Kidney tubule cell (primary cell): ENCODE data around the gene PTPRA.

Source experiments
- DNase-seq: peaks from one replicate; pipeline ENCODE4 v3.0.0-alpha.2; 2018; ENCODE audit warnings: low spot score

PTPRA gene

DNA sequence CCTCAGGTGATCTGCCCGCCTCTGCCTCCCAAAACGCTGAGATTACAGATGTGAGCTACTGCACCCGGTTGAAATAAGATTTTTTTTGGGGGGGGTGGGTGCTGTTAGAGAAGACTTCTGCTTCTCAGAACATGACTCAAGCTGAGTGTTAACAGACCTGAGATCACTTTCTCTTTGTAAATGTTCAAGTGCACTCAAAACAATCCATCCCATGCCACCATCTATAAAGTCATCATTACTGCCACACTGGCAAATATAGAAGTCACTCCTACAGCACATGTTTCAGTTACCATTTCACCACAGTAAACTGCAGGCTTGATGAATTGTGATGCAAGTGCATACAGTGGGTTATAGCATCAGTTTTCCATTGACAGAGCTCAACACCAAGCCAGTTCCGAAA, 23.8 kb upstream of the PTPRA start:
- no peak for DNase-seq

DNA sequence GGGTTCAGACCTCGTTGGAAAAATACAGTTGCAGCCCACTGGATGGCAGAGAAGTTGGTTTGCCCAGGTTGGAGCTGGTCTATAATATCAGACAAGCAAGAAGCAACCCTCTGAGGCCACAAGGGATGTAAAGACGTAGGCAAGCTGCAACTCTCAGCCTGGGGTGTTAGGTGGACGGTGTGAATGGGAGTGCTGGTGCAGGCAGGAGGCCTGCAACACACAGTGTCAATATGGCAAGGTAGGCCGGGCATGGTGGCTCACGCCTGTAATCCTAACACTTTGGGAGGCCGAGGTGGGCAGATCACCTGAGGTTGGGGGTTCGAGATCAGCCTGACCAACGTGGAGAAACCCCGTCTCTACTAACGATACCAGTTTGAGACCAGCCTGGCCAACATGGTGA, 22.2 kb upstream of the PTPRA start:
- no peak for DNase-seq

DNA sequence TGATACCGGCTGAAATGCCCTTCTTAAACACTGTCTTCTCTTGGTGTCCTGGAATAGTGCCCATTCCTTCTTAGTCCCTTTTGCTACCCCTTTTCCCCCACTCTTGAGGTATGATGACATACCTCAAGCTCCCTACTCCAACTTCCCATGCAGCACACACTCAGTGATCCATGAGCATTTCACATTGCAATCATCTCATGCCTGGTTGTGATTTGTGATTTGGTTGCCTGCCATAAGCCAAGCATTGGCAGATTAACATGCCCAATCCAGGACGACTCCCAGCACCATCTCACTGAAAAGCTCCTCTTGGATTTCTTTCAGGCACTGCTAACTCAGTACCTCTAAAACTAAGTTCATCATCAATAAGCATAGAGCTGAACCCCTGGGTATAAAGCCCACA, 14.7 kb upstream of the PTPRA start:
- DNase-seq, result no peak

DNA sequence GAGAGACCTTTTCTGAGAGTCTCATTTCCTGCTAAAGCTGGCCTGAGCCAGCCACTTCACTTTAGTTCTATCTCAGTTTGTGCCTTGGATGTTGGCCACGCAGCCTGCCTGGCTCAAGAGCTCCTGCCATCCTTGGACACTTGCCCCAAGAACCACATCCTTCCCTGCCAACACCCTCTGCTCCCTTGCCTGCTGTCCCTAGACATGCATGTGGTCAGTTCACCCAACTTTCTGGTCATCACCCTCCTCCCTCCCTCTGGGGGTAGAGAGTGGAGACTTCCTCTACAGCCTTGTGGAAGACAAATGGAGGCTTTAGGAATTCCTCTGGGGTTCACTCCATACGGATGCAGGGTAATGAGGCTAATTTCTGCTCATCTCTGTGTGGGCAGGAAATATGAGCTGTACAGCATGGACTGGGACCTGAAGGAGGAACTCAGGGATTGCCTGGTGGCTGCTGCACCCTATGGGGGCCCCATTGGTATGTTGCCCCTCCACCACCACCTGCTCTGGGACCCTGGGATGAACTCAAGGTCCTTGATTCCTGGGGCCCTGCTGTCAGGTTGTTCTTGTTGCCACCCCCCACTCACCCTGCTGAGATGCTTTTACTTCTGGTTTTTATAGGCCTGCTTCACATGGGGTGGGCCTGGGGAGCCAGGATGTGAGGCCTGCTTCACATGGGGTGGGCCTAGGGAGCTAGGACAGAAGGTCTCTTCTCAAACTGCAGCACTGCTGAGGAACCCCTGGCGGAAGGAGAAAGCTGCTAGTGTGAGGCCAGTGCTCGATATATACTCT, 13.8 kb upstream of the PTPRA start:
- DNase-seq, result no peak

DNA sequence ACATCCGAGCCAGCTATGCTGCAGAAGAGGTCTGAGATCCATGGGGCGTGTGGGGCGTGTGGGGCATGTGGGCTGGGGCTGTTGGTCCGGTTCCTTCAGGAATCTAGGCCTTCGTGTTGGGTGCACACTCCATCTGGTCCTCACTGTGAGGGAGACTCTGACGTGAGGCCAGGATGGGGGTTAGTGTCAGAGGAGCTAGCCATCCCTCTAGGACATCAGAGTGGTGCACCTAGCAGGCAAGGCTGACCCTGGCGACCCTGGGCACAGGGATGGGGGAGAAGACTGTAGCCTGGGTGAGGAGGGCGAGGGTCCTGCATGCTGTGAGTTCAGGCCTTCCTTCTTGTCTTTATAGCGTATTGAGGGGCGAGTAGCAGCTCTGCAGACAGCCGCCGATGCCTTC, 8.7 kb upstream of the PTPRA start:
- no peak for DNase-seq

DNA sequence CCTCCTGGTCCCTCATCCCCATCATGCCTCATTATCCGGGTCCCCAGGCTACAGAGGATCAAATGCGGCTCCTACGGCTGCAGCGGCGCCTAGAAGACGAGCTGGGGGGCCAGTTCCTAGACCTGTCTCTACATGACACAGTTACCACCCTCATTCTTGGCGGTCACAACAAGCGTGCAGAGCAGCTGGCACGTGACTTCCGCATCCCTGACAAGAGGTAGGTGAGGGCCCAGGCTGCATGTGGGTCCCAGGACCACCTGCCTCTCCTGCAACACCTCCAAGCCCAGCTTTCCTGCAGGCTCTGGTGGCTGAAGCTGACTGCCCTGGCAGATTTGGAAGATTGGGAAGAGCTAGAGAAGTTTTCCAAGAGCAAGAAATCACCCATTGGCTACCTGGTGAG, 8.2 kb upstream of the PTPRA start:
- DNase-seq, result no peak

DNA sequence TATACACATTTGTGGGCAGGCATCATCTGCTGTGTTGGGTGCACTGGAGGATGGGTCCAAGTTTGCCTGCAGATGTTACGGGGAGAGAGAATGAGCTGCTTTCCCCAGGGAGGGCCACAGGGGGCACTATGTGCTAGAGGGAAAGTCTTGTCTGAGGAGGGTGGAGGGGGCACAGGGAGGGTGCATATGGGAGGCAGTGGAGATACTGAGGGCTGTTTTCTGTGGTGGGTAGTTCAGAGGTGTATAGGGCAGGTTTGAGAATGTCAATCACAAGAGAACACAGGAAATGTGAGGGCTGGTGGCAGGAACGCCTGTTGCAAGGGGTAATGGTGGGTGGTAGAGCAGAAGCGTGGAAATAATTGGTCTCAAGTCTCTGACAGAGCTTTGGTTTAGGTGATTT, 7.7 kb upstream of the PTPRA start:
- DNase-seq, result no peak

DNA sequence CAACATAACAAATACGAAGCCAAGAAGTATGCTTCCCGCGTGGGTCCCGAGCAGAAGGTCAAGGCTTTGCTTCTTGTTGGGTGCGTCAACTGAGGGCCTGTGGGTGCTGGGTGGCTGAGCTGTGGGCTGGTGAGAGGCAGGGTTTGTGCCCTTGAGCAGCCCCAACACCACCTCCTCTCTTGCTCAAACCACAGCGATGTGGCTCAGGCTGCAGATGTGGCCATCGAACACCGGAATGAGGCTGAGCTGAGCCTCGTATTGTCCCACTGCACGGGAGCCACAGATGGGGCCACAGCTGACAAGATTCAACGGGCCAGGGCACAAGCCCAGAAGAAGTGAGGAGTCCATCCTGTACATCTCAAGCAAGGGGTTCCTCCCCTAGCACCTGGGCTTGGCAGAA, 7.0 kb upstream of the PTPRA start:
- no peak for DNase-seq

DNA sequence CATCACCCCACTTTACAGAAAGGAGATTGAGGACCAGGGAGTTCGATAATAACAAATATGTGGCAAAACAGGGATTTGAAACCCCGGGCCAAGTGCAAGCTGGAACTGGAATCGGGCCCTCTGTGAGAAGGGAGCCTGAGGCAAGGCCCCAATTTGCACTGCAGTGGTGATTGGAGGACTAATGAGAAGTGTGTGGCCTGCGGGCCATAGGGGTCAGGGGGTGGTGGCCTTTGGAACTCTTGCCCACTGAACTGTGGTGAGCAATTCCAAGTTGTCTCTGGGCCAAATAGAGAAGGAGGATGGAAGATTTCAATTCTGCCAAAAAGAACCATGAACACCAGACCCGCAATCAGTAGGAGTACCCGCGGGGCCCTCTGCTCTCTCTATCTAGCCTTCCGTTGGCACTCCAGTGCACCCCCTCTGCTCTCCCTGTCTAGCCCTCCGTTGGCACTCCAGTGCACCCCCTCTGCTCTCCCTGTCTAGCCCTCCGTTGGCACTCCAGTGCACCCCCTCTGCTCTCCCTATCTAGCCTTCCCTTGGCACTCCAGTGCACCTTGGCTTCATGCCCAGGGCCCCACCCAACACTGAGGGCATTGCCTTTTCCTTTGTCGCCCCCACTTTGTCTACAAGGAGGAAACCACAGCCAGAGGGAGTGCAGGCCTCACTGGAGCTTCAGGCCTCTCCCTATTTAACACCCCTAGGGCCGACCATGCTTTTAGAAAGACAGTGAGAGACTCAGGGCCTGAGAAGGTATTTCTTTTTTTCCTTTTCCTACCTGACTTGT, 6.0 kb upstream of the PTPRA start:
- no peak for DNase-seq

DNA sequence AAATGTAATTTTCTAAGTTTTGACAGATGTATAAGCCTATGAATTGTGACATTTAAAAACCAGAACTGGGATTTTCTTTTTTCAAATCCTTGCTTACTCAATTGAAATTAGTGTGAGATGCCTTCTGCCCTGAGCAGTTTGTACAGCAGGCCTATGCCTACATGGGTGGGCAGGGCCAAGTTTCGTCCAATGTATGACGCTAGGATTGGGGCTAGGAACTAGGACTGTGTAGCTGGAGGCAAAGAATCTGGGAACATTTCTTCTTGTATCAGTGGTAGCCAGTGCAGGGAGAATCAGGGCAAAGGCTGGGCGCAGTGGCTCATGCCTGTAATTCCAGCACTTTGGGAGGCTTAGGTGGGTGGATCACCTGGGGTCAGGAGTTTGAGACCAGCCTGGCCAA, 3.9 kb upstream of the PTPRA start:
- DNase-seq, result no peak

DNA sequence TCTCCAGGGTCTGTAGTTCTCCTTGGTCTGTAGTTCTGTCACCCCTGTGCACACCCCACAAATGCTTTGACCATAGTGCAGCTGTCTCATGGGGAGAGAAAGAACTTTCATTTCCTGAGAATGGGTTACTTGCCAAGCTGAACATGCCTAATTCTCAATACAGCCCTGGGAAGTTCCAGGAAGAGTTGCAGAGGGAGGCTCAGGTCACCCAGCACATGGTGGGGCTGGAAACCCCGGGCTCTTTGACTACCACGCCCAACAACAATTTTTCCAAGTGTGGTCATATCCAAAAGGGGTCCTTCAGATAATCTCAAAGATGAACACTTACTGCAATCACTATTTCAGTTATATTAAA, 2.2 kb upstream of the PTPRA start:
- DNase-seq, result peak; percentile 16

DNA sequence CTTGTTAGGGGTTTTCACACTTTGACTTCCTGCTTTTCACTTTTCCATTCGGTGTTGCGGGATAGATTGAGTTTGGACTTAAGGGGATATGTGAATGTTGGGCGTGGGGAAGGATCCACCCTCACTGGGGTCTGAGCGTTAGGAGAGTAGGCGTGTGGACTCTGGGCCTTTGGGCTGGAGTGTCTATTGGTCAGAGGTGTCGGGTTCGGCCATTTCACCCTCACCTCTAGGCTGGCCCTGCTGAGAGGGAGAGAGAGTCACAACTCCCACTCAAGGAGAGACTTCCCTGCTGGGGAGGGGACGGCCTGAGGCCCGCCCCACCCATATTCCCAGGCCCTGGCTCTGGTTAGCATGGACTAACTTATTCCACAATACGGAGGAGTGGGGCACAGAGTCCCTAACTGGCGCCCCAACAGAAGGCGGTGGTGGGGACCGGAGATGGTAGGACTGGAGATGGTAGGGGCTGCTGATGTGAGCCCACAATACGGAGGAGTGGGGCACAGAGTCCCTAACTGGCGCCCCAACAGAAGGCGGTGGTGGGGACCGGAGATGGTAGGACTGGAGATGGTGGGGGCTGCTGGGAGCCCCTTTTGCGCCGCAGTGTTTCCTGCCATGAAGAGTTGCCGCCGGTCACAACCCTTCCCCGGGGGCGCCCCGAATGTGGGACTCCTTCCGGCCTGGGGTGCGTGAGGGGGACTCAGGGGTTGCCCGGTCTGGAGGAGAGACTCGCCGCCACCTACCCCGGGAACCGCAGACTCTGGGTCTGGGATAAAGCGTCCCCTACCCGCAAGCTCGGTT, 1.4 kb upstream of the PTPRA start:
- no peak for DNase-seq

DNA sequence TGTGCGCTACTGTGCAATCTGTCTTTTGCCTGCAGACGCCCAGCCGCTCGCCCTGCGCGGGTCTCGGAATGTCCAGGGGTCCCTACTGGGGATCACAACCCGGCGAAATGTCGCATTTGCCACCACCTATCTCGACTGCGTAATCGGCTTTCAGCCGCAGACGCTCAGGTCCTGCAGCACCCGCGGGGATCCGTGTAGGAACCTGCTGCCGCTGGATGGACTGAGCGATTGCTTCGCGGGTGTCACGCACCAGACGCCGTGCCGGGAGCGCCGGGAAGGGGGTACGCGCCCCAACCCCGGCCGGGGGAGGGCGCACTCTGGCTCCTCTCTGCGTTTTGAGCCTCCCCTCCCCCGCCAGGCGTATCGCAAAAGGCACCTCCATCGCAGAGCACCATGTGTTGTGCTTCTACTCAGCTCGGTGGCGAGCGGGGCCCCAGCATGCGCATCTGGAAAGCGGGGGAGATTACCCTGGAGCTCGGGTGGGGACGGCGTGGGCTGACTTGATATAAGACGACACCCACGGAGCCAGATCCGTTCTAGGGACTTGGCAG, 747 bp upstream of the PTPRA start:
- peak; percentile 49 for DNase-seq

DNA sequence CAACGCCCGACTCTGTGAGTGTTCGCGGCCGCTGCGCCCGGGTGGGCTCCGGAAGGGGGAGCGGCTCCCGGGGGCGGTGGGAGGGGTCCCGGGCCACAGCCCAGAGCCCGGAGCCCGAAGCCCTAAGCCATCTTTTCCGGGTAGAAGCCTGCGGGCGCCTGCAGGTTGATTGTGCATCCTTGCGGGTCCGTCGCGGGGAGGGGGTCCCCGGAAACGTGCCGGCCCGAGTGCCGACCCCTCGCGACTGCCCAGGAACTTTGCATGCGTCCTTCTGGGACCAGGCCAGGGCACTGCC, 413 bp downstream of the PTPRA start:
- no peak for DNase-seq

DNA sequence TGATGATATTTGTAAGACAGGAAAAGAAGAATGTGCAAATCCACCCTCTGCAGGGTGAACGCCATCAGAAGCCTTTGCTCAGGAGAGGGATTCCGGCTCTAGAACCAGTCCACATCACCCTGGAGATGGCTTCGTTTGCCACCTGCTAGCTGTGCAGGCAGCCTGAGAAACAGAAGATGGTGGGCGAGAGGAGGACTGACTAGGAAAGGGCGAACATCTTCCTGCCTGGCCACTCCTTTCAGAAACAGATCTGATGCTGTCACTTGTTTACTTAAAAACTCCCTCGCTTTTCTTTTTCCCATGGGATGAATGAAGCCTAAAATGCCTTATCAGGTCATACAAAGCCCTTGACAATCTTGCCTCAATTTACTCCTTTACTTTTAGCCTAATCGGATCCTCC, 1.2 kb downstream of the PTPRA start:
- DNase-seq, result peak; percentile 10

DNA sequence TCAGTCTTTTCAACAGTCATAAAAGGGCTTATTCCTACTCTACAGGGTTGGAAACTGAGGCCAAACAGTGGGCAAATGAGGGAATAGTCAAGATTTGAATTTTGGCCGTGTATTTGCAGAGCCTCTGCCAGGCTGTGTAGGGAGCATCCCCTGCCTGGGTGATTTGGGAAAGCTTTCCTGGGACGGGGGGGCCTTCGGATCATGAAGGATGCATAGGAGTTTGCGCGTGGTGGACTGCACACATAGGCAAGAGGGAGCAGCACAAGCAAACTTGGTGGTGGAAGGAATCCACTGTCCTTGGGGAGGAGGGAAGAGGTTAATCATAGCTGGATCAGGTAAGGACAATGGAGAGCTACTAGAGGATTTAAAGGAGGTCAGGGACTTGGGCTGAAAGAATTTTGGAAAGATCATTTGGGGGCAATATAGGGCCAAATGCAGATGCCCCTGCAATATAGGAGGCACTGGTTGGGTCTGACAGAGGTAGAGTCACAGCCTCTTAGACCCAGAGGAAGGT, 2.5 kb downstream of the PTPRA start:
- DNase-seq, result no peak

DNA sequence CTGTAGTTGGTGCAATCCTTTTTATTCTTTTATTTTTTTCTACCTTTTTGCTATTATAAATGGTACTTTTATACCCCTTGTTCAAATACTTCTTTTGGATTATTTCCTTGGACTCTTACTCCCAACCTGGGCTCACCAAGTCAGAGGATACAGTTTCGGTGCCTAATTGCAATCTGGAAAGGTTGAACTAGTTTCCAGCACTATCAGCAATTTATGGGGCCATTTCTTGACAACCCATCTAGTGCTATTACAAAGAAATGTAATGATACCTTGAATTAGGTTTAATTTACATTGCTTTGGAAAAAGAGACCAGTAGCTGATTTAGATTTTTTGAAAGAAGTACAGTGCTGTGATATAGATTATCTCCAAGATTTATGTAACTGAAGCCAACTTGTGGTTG, 5.2 kb downstream of the PTPRA start:
- no peak for DNase-seq

DNA sequence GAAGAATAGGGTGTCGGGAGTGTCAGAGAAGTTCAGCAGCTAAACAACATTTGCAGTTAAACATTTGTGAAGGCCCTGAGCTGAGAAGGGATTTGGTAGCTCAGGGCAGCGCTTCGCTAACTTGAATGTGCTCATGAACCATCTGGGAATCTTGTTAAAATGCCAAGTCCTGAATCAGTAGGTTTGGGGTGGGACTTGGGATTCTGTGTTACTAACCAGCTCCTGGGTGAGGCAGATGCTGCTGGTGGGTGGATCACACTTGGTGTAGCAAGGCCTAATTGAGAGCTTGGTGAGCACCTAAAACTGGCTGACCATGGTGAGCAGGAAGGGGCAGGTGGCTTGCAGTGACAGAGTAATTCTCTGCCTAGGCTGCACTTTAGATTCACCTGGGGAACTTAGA, 5.9 kb downstream of the PTPRA start:
- DNase-seq, result peak; percentile 65

DNA sequence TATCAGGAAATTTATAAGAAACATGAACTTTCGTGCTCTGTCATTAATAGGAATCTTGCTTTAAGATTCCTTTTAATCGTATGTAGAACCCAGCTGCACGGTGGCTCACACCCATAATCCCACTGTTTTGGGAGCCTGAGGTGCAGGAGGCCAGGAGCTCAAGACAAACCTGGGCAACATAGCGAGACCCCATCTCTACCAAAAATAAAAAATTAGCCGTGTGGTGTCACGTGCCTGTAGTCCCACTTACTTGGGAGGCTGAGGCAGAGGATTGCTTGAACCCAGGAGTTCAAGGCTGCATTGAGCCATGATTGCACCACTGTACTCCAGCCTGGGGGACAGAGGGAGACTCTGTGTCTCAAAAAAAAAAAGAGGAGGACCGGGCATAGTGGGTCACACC, 7.4 kb downstream of the PTPRA start:
- DNase-seq, result no peak

DNA sequence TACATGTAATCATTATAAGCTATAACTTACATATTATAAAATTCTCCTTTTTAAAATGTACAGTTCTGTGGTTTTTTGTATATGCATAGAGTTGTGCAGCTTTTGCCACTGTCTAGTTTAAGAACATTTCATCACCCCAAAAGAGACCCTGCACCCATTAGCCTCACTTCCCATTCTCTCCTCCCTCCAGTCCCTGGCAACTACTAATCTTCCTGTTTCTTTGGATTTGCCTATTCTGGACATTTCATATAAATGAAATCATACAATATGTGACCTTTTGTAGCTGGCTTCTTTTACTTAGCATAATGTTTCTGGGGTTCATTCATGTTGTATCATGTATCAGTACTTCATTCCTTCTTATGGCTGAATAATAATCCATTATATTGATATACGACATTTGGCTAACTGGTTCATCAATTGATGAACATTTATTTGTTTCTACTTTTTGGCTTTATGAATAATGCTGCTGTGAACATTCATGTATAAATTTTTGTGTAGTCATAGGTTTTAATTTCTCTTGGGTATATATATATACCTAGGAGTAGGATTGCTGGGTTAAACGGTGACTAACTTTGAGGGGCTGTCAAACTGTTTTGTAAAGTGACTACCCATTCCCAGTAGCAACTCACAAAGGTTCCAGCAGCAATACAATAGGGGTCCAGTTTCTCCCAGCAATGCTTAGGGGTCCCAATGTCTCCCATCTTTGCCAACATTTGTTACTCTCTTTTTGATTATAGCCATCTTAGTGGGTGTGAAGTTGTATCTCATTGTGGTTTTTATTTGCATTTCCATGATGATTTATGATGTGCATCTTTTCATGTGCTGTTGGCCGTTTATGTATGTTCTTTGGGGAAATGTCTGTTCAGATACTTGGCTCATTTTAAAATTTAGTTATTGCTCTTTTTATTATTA, 10.7 kb downstream of the PTPRA start:
- DNase-seq, result no peak

DNA sequence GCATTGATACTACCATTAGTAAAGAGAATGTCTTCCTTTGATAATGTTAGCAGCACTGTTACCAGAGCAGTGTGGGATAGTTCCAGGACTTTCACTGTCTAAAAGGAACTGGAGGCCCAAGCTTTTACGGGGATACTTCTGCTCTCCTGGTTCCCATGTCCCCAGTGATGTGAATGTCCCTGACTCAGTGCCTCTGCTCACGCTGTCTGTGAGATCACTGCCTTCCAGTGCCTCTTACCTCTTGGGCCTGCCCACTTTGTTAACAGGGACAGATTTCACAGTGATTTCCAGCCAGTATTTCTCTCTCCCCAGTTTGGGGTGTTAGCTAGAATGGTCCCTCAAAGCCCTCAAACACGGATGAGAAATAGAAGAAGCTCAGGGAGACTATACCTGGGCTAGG, 14.4 kb downstream of the PTPRA start:
- DNase-seq, result no peak
